ENCODE data around the gene NRL. TPM values are rescaled to one million over a fixed set of nuclear protein-coding genes. Genes with fewer than 3 reads are reported as not detected.
A peak's percentile ranks its signal among the peaks of the same experiment; 100 is the strongest.

NRL gene
- polyA plus RNA-seq, 2 of the 4 experiments (the other 2 are of a cell fraction) = 0.93 to 0.97 TPM

GRCh38 chr14:24162093-24162492 lies 47.3 kb upstream of the NRL start:
- Histone ChIP-seq H3K9me3 (no peaks in the 10 kb centered on the region), H3K4me3 (no peak overlapping the region; the same call in 2 of the 3 replicates), H3K27ac (peak overlapping the region; percentile 86 to 91; a peak in 5 of 6 replicates), H3K4me1 (peaks cover 25% of the 10 kb centered on the region), H3K4me2 (peak overlapping the region; percentile 92)
- DNase-seq (ENCODE audit: low read depth in 1 of 2, low spot score in 1 of 2) (no peak), ATAC-seq (no peak), FAIRE-seq (no peak)
- ChIA-PET POLR2A (interaction anchor here (1.1 to 2.4 kb wide), 3 partner anchors 21 to 48 kb away, joined by 4 to 16 read pairs (median 13); partner anchors contain the start of genes DCAF11, EMC9, NRL and PSME1), CTCF (interaction anchor here (0.8 to 7.0 kb wide), 14 partner anchors 8 to 126 kb away, joined by 3 to 168 read pairs (median 29); partner anchors contain the start of genes DCAF11, EMC9, NRL and PCK2)
- 87% methylated on average over 8 of the region's 8 CpGs for WGBS (ENCODE audit: missing lambda C conversion rate)
- TF ChIP-seq CEBPB (IDR thresholded peaks at IDR 0.05) = no peak
- TF ChIP-seq CTCF (IDR thresholded peaks at IDR 0.05) = no peak
- TF ChIP-seq ZFP36 (IDR thresholded peaks at IDR 0.05; ENCODE audit: borderline replicate concordance, partially characterized antibody) = no peak
- TF ChIP-seq USF2 (IDR thresholded peaks at IDR 0.05) = no peak
- no peak for TF ChIP-seq RARB (CRISPR knock-in tag; IDR thresholded peaks at IDR 0.05)
- TF ChIP-seq TP53 (CRISPR knock-in tag; IDR thresholded peaks at IDR 0.05) = no peak
- no peak for TF ChIP-seq EHMT2 (IDR thresholded peaks at IDR 0.05; ENCODE audit: low read depth)
- no peak for TF ChIP-seq ZC3H11A (IDR thresholded peaks at IDR 0.05)
- no peak for TF ChIP-seq EHF (CRISPR knock-in tag; IDR thresholded peaks at IDR 0.05)
- TF ChIP-seq TFCP2L1 (CRISPR knock-in tag; IDR thresholded peaks at IDR 0.05) = no peak
- TF ChIP-seq FOXS1 (CRISPR knock-in tag; IDR thresholded peaks at IDR 0.05) = no peak
- no peak for TF ChIP-seq CBX2 (IDR thresholded peaks at IDR 0.05; ENCODE audit: borderline replicate concordance, low read depth)
- TF ChIP-seq KDM1A (IDR thresholded peaks at IDR 0.05; ENCODE audit: low read depth) = no peak
- no peak for TF ChIP-seq RNF2 (IDR thresholded peaks at IDR 0.05; ENCODE audit: borderline replicate concordance, low read depth)
- no peak for TF ChIP-seq JUNB (IDR thresholded peaks at IDR 0.05)
- TF ChIP-seq GATA3 (IDR thresholded peaks at IDR 0.05; ENCODE audit: borderline replicate concordance) = no peak
- no peak for TF ChIP-seq HEYL (CRISPR knock-in tag; IDR thresholded peaks at IDR 0.05)

- CTCF ChIA-PET = interaction anchor here (0.8 to 7.0 kb wide), 39 partner anchors 9 to 572 kb away, joined by 3 to 168 read pairs (median 5); partner anchors contain the start of genes CARMIL3, DCAF11, EMC9 and FITM1
- Histone ChIP-seq H3K4me1 (peaks cover 25% of the 10 kb centered on the region), H3K4me3 (peak within 1 kb of the TSS; percentile 47), H3K27ac (peak within 1 kb of the TSS; percentile 86 to 91), H3K4me2 (peak within 1 kb of the TSS; percentile 92), H3K9me3 (no peaks in the 10 kb centered on the region)
- peak; percentile 79 to 94 for ATAC-seq
- peak; percentile 95 to 96 for DNase-seq (ENCODE audit: low read depth in 1 of 2, low spot score in 1 of 2)
- 10% methylated on average over 10 of the region's 12 CpGs for WGBS (ENCODE audit: missing lambda C conversion rate)
- POLR2A ChIA-PET = interaction anchor here (0.6 to 2.4 kb wide), 9 partner anchors 10 to 82 kb away, joined by 3 to 16 read pairs (median 6); partner anchors contain the start of genes DCAF11, EMC9, NRL and PCK2
- no peak for FAIRE-seq
- TF ChIP-seq SMC3 (IDR thresholded peaks at IDR 0.05) (peak; percentile 77), BCL3 (IDR thresholded peaks at IDR 0.05) (0 out of 3 replicates have a peak, but pooled peaks have one; percentile 40), GATA3 (IDR thresholded peaks at IDR 0.05; ENCODE audit: borderline replicate concordance) (0 out of 2 replicates have a peak, but pooled peaks have one; percentile 23), RAD21 (conservative IDR thresholded peaks at IDR 0.05 in 1 of 2, IDR thresholded peaks at IDR 0.05 in 1 of 2) (peak; percentile 72 to 78), E2F6 (IDR thresholded peaks at IDR 0.05; ENCODE audit: borderline replicate concordance, low read depth) (no peak), SREBF2 (IDR thresholded peaks at IDR 0.05) (no peak), JUN (IDR thresholded peaks at IDR 0.05) (peak; percentile 62 to 79; a peak in 4 of 5 replicates), MAX (IDR thresholded peaks at IDR 0.05) (peak; percentile 87), NPAS2 (CRISPR knock-in tag; IDR thresholded peaks at IDR 0.05; ENCODE audit: borderline replicate concordance) (no peak), MAFK (IDR thresholded peaks at IDR 0.05; ENCODE audit: partially characterized antibody) (peak; percentile 19), HOXA7 (CRISPR knock-in tag; IDR thresholded peaks at IDR 0.05) (0 out of 2 replicates have a peak, but pooled peaks have one; percentile 70), CTCF (IDR thresholded peaks at IDR 0.05) (peak; percentile 92), ZNF302 (CRISPR knock-in tag; IDR thresholded peaks at IDR 0.05) (no peak)
These were observed 46.4 kb upstream of the NRL start, which contains the start of gene IRF9 for GRCh38 chr14:24160850-24161804. TSS of gene IRF9 (plus strand) at chr14:24161265. CDS start at chr14:24162145, 880 bp downstream.
